Measurements from ENCODE around the gene RNF181. TPM values are rescaled to one million over a fixed set of nuclear protein-coding genes. Genes with fewer than 3 reads are reported as not detected.

Gene RNF181
- total RNA-seq, 1 experiment from 2014 or later = 156 TPM

DNA sequence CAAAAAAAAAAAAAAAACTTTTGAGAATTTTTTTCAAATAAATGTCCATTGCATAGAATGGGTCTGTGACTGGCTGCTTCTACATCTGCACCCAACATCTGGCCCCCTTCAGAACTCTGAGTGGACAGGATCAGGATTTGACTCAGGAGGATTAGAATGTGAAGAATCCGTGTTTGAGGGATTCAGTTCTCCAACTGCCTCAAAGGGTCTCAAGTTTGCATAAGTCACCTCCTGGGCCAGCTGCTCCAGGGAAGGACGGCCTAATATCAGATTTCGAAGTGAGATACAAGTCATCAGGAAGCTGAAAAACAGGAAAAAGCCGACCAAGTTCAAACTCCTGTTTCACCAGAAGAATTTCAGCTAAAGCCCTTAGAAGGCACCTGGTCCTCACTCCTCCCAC is 45.7 kb upstream of the RNF181 start:
- DNase-seq (ENCODE audit: low read depth, low spot score) = no peak
- TSS peak; percentile 65 for BruUV-seq (replicated peaks)
- ChIA-PET POLR2A (interaction anchor here (0.6 to 1.4 kb wide), 8 partner anchors 11 to 195 kb away, joined by 3 to 10 read pairs (median 4); partner anchors contain the start of genes ELMOD3, MAT2A and RETSAT), CTCF (interaction anchor here (0.6 kb wide), 1 partner anchor 47 kb away, joined by 4 read pairs; no protein-coding TSS in a partner anchor)
- H3K27ac ChIP-seq (ENCODE audit: low read length) = peak overlapping the region; percentile 100
- no peaks in the 10 kb centered on the region for H3K27me3 ChIP-seq (ENCODE audit: control insufficient read depth, insufficient read depth, low read length)
- in situ Hi-C loops (cut with HindIII; ENCODE audit: low pct_unique_long_range_greater_than_20kb, low sequenced_read_pairs) (loop anchor here (25.0 kb wide), 1 partner anchor 138 kb away; the partner anchor contains the start of genes CAPG and SH2D6), intact Hi-C loops (cut with micrococcal nuclease; ENCODE audit: unreplicated experiment) (no loop called here)
- ATAC-seq = no peak
- H3K9me3 ChIP-seq (ENCODE audit: control insufficient read depth, insufficient read depth, low read depth, low read length) = no peaks in the 10 kb centered on the region
- peaks cover 14% of the 10 kb centered on the region for H3K36me3 ChIP-seq (ENCODE audit: control insufficient read depth, insufficient read depth, low read length)
- TF ChIP-seq TCF7L2 (IDR thresholded peaks at IDR 0.05; ENCODE audit: low read depth, low read length) = no peak
- TF ChIP-seq, protein P1, sequence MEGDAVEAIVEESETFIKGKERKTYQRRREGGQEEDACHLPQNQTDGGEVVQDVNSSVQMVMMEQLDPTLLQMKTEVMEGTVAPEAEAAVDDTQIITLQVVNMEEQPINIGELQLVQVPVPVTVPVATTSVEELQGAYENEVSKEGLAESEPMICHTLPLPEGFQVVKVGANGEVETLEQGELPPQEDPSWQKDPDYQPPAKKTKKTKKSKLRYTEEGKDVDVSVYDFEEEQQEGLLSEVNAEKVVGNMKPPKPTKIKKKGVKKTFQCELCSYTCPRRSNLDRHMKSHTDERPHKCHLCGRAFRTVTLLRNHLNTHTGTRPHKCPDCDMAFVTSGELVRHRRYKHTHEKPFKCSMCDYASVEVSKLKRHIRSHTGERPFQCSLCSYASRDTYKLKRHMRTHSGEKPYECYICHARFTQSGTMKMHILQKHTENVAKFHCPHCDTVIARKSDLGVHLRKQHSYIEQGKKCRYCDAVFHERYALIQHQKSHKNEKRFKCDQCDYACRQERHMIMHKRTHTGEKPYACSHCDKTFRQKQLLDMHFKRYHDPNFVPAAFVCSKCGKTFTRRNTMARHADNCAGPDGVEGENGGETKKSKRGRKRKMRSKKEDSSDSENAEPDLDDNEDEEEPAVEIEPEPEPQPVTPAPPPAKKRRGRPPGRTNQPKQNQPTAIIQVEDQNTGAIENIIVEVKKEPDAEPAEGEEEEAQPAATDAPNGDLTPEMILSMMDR (IDR thresholded peaks at IDR 0.05) = no peak; the same call in 1 of the 2 replicates
- TF ChIP-seq SIN3A (IDR thresholded peaks at IDR 0.05; ENCODE audit: borderline replicate concordance, insufficient read depth, low read depth, low read length) = no peak
- TF ChIP-seq REST (IDR thresholded peaks at IDR 0.05; ENCODE audit: insufficient read depth in 1 of 2, low read depth in 2 of 2, low read length in 1 of 2) = no peak
- TF ChIP-seq POLR2AphosphoS5 (IDR thresholded peaks at IDR 0.05; ENCODE audit: low read depth, low read length) = no peak
- H3K4me1 ChIP-seq (ENCODE audit: control insufficient read depth, insufficient read depth, low read length) = peaks cover 71% of the 10 kb centered on the region
- no peak overlapping the region for H3K4me3 ChIP-seq (ENCODE audit: low read depth in 2 of 2, low read length in 2 of 2)

- POLR2A ChIA-PET = interaction anchor here (0.5 to 1.4 kb wide), 6 partner anchors 12 to 196 kb away, joined by 3 to 10 read pairs (median 4); partner anchors contain the start of genes ELMOD3, MAT2A and RETSAT
- CTCF ChIA-PET = interaction anchor here (0.5 to 2.7 kb wide), 3 partner anchors 91 to 131 kb away, joined by 5 to 13 read pairs (median 11); partner anchors contain the start of gene SH2D6
- H3K9me3 ChIP-seq (ENCODE audit: control insufficient read depth, insufficient read depth, low read depth, low read length) = no peaks in the 10 kb centered on the region
- DNase-seq (ENCODE audit: low read depth, low spot score) (no peak), ATAC-seq (no peak)
- no peak overlapping the region for H3K4me3 ChIP-seq (ENCODE audit: low read depth in 2 of 2, low read length in 2 of 2)
- BruUV-seq (replicated peaks) = no TSS peak
- peaks cover 65% of the 10 kb centered on the region for H3K4me1 ChIP-seq (ENCODE audit: control insufficient read depth, insufficient read depth, low read length)
- H3K36me3 ChIP-seq (ENCODE audit: control insufficient read depth, insufficient read depth, low read length) = peaks cover 10% of the 10 kb centered on the region
- intact Hi-C loops (cut with micrococcal nuclease; ENCODE audit: unreplicated experiment) = no loop called here
- no peaks in the 10 kb centered on the region for H3K27me3 ChIP-seq (ENCODE audit: control insufficient read depth, insufficient read depth, low read length)
- TF ChIP-seq, protein P1 (IDR thresholded peaks at IDR 0.05) = no peak
- TF ChIP-seq REST (IDR thresholded peaks at IDR 0.05; ENCODE audit: insufficient read depth in 1 of 2, low read depth in 2 of 2, low read length in 1 of 2) (no peak), TCF7L2 (IDR thresholded peaks at IDR 0.05; ENCODE audit: low read depth, low read length) (no peak), SIN3A (IDR thresholded peaks at IDR 0.05; ENCODE audit: borderline replicate concordance, insufficient read depth, low read depth, low read length) (no peak), POLR2AphosphoS5 (IDR thresholded peaks at IDR 0.05; ENCODE audit: low read depth, low read length) (no peak)
- H3K27ac ChIP-seq (ENCODE audit: low read length) = peak overlapping the region; percentile 100
- in situ Hi-C loops (cut with HindIII; ENCODE audit: low pct_unique_long_range_greater_than_20kb, low sequenced_read_pairs) = no loop called here
Measured at GRCh38 chr2:85550486-85550885, 45.1 kb upstream of the RNF181 start.

All from Panc1 (cell line).